ENCODE measurements around the gene TMEM120A. TPM values are rescaled to one million over a fixed set of nuclear protein-coding genes. Genes with fewer than 3 reads are reported as not detected.
"Not testable (repeated sequence)": the region's sequence is repeated elsewhere in the genome, so short reads cannot be mapped to it uniquely, and the experiment has no call there.

The TMEM120A gene
- total and polyA plus RNA-seq, 12 donors, result 132 to 220 (median 152) TPM

- no peaks in the 10 kb centered on the region for H3K9me3 ChIP-seq
- WGBS, 2 donors, result 88% methylated on average over 13 of the region's 13 CpGs
- H3K27me3 ChIP-seq, result no peaks in the 10 kb centered on the region
- no peak overlapping the region for H3K27ac ChIP-seq
- peak in 1 of 8 donors; percentile 56 for ATAC-seq
- H3K4me1 ChIP-seq, result peaks cover 0 to 24% (median 14%) of the 10 kb centered on the region in 9 donors
- DNase-seq, result no peak
- intact Hi-C loops (cut with DNase I), result loop anchor here in 2 of 10 donors (5.0 kb wide), 2 partner anchors 139 to 149 kb away; partner anchors contain the start of gene RHBDD2 (in 1 of the 2)
- TF ChIP-seq CTCF (IDR thresholded peaks at IDR 0.05), result no peak
- H3K36me3 ChIP-seq, result peaks cover 0 to 33% (median 0%) of the 10 kb centered on the region in 9 donors
- no peak overlapping the region for H3K4me3 ChIP-seq
Observed at GRCh38 chr7:76016191-76016947, 22.0 kb upstream of the TMEM120A start.

- Histone ChIP-seq H3K27ac (peak overlapping the region; percentile 14 to 81 (median 60)), H3K36me3 (peaks cover 0 to 28% (median 0%) of the 10 kb centered on the region in 9 donors), H3K4me3 (peak overlapping the region in 2 of 10 donors; percentile 1 to 2), H3K9me3 (no peaks in the 10 kb centered on the region), H3K27me3 (no peaks in the 10 kb centered on the region), H3K4me1 (peaks cover 0 to 40% (median 27%) of the 10 kb centered on the region in 9 donors)
- intact Hi-C loops (cut with DNase I), result loop anchor here in 1 of 10 donors (5.0 kb wide), 1 partner anchor 44 kb away; no protein-coding TSS in a partner anchor
- TF ChIP-seq CTCF (IDR thresholded peaks at IDR 0.05), result no peak
- 22 to 28% methylated on average over 8 of the region's 8 CpGs for WGBS, 2 donors
- DNase-seq (peak; percentile 54 to 77), ATAC-seq (peak; percentile 83 to 94 (median 90))
Observed at GRCh38 chr7:76011442-76011861, 17.1 kb upstream of the TMEM120A start.

- no peak for TF ChIP-seq CTCF (IDR thresholded peaks at IDR 0.05)
- peaks cover 0 to 38% (median 27%) of the 10 kb centered on the region in 9 donors for H3K4me1 ChIP-seq
- peak overlapping the region in 6 of 10 donors; percentile 5 to 81 (median 66) for H3K27ac ChIP-seq
- intact Hi-C loops (cut with DNase I), result loop anchor here in 1 of 10 donors (5.0 kb wide), 1 partner anchor 43 kb away; no protein-coding TSS in a partner anchor
- 73 to 83% methylated on average over 11 of the region's 11 CpGs for WGBS, 2 donors
- DNase-seq, result no peak
- no peaks in the 10 kb centered on the region for H3K27me3 ChIP-seq
- peak in 1 of 8 donors; percentile 22 for ATAC-seq
- H3K4me3 ChIP-seq, result no peak overlapping the region
- H3K36me3 ChIP-seq, result peaks cover 0 to 28% (median 0%) of the 10 kb centered on the region in 9 donors
- no peaks in the 10 kb centered on the region for H3K9me3 ChIP-seq
Observed at GRCh38 chr7:76009672-76010600, 15.5 kb upstream of the TMEM120A start.

- ATAC-seq (no peak), DNase-seq (no peak)
- no peak overlapping the region for H3K27ac ChIP-seq
- peaks cover 0 to 38% (median 27%) of the 10 kb centered on the region in 9 donors for H3K4me1 ChIP-seq
- no peak for TF ChIP-seq CTCF (IDR thresholded peaks at IDR 0.05)
- peaks cover 0 to 39% (median 7%) of the 10 kb centered on the region in 9 donors for H3K36me3 ChIP-seq
- H3K27me3 ChIP-seq, result no peaks in the 10 kb centered on the region
- intact Hi-C loops (cut with DNase I), result no loop called here
- no peaks in the 10 kb centered on the region for H3K9me3 ChIP-seq
- H3K4me3 ChIP-seq, result no peak overlapping the region
- 78 to 80% methylated on average over 8 of the region's 8 CpGs for WGBS, 2 donors
Observed at GRCh38 chr7:76008156-76008687, 13.8 kb upstream of the TMEM120A start.

- H3K9me3 ChIP-seq; H3K27ac ChIP-seq; DNase-seq; H3K4me3 ChIP-seq; intact Hi-C loops (cut with DNase I); ATAC-seq; H3K27me3 ChIP-seq: not testable (repeated sequence)
- WGBS, 2 donors, result 82 to 93% methylated on average over 4 of the region's 4 CpGs
- peaks cover 0 to 53% (median 8%) of the 10 kb centered on the region in 9 donors for H3K36me3 ChIP-seq
- H3K4me1 ChIP-seq, result peaks cover 0 to 19% (median 4%) of the 10 kb centered on the region in 9 donors
Observed at GRCh38 chr7:76005004-76005403, 10.6 kb upstream of the TMEM120A start.

Measured in heart right ventricle (tissue), 16 donors.